Tongue (tissue), 2 donors: ENCODE measurements around the gene ME3. TPM values are rescaled to one million over a fixed set of nuclear protein-coding genes. Genes with fewer than 3 reads are reported as not detected.
A peak's percentile ranks its signal among the peaks of the same experiment; 100 is the strongest.
"Not testable (repeated sequence)": the region's sequence is repeated elsewhere in the genome, so short reads cannot be mapped to it uniquely, and the experiment has no call there.

Experiments used
- DNase-seq: peaks from one replicate; pipeline ENCODE4 v3.0.0-alpha.2; 2015
- total RNA-seq: library from RNA; depleted of rRNA; stranded (reverse); fragments of >200 nt; gene quantifications from one replicate; pipeline ENCODE4 v1.2.3, GENCODE V29; 2014

ME3 gene
- total RNA-seq, 1 donor from 2014 or later: 18.2 TPM

DNA sequence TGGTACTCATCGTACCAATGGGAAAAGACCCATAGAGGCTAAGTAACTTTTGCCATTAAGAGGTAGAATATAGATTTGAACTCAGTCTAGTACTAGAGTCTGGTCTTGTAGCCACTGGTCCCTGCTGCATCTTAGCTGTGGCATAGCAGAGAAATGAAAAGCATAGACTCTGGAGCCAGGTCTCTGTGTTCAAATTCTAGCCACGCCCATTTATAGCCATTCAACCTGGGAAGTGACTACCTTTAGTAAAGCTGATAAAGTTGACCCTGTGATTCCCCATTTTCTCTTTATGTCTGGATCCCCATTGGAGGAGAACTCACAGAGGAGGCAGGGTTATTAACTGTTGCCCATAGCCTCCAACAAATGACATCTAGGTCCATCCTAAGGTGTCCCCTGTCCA, 113.6 kb downstream of the ME3 start:
- DNase-seq: no peak

DNA sequence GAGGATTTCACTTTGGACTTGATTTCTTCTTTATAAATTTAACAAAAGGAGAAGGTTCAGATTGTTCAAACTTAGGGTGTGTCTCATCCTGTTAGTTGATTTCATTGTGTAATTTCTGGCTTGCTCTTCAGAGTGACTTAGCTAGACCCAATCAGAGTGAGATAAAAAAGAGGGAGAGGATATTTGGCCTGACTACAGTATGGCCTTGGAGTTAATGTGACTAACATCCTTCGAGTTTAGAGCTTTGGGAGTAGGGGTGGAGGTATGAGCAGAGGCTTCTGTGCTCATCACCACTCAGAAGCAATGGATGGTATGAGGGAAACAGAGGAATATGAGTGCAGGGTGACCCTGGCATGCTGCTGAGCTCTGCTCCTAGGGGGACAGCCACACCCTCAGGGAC, 114.2 kb downstream of the ME3 start:
- DNase-seq: no peak

DNA sequence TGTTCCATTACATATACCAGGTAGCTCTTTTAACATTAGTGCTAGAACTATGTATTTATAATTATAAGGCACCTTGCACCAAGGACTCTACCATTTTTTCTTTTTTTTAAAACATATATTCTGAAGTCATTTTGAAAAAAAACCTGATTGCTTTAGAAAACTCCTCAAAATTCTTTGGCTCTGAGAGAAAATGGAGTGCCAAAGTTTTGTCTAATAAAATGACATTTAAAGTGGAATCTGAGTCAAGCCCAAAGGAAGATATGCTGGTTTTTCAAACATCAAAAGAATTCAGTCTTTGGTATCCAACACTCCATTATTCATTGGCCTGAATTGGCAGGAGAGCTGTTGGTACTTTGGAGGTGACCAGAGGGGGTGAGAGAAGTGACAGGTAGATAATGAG, 116.5 kb downstream of the ME3 start:
- no peak for DNase-seq

DNA sequence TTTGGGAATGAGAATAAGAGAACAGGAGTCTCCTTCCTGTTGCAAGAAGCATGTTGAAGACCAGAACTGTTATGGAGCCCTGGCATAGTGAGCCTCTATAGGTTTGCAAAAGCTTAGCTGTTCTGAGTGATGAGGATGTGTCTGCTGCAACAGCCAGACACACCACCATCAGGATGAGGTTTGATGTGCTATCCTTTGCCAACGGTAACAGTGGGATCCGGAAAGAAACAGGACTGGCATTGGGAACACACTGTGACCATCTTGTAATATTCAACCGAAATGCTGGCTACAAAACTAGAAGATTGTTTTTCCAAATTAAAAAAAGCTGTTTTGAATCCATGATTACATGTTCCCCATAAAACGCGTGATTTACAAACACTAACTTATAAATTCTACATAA, 117.0 kb downstream of the ME3 start:
- DNase-seq: no peak

DNA sequence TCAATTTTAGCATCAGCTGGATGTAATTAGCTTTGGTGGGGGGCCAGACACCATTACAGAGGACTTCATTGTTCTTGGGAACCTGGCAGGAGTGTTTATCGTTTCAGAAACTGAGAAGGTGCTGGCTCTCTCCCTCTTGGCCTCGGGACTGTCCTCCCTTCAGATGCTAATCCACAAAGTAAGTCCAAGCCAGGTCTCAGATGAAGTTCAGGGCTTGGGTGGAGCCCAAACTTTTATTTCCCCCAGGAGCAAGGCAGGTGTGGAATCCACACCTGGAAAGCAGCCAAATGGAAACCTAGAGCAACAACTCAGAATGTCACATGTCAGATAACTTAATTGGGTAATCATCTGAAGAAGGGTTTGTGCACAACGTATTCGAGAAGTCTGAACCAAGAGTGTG, 119.2 kb downstream of the ME3 start:
- peak; percentile 62 for DNase-seq

DNA sequence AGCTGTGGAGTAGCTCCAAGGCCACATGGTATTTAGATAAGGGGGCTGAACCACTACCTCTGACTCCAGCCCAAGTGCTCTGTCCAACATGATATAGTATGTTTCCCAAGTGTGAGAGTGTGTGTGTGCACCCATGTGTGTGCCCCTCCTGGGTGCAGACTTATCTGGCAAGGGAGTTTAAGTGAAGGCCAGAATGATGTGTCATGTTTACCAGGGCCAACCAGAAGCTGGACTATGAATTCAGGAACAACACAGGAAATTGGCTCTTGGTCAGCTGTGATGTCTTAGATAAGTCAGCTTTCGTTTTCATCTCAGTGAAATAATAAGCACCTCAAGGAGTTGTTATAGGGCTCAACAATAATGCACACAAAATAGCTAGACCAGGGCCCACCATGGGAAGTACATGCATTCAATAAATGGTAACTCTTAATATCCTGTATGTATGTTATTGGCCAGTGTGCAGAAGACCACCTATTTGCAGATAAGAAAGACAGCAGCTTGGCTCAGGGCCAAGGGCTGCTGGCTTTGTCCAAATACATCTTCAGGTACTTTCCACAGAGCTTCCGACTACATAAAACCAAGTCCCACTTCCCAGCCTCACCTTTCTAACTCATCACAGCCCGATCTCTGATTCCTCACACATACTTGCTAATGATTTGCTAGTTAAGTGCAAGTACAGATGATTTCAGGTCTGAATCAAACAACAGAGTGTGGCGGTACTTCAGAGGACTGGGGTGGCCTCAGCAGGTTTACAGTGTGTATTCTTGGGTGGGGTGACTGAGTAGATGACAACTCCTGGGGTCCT, 120.9 kb downstream of the ME3 start:
- DNase-seq: no peak

DNA sequence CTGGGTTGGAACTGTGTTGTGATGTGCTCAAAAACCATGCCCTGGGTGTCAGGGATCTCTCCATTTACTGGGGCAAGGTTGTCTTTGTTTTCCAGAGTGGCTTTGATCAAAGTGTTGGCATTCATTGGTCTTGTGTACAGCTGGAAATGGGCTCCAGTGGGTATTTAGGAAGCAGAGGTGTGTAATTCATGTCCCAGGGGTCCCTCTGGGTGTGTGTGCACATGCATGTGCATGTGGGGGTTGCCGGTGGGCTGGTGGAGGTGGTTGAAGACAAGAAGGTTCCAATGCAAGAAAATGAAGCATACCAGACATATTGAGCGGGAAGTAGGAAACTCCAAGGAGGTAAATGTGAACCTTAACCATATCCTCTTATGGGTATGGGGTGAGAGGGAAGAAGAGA, 121.7 kb downstream of the ME3 start:
- DNase-seq: no peak

DNA sequence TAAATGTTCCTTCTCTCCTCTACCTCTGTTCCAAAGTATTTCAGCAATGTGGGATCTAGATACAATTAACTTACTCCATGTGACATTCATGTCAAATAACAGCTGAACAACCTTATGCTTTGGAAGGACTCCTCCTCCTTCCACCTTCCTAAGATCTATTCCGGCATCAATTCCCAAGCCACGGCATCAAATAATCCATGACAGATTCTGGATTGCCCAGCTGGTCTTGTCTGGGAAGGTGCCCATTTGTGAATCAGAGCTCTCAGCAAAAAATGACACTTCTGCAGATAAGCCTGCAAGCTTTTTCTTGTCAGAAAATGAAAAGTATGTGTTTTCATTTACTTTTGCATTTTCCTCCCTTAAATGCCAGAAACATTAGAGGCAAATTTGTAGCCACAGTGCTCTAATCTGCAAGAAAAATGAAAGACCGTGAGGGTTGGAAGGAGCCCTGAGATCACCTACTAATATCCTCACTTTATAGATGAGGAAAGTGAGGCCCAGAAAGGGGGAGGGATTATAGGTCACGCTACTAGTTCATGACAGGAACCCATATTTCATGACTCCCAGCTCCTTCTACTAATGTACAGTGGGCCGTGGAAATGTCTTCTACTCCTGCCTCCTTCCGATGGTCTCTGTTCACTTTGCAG, 124.0 kb downstream of the ME3 start:
- peak; percentile 63 for DNase-seq

DNA sequence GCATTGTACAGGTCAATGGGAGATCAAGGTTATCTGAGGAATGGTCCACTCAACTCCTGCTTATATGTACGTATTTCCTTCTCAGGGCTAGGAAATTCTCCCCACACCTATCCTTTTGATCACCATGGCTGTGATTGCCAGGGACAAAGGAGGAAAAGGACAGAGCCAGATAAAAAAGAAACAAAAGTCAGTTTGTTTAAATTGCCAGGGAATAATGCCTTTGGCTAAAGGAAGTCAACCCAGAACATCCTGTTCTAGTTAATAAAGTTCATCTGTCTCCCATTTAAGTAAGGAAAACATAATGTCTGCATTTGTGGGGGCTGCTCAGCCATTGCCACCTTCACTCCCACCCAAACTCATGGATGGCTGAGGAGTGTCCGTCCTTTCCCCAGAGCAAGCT, 124.7 kb downstream of the ME3 start:
- no peak for DNase-seq

DNA sequence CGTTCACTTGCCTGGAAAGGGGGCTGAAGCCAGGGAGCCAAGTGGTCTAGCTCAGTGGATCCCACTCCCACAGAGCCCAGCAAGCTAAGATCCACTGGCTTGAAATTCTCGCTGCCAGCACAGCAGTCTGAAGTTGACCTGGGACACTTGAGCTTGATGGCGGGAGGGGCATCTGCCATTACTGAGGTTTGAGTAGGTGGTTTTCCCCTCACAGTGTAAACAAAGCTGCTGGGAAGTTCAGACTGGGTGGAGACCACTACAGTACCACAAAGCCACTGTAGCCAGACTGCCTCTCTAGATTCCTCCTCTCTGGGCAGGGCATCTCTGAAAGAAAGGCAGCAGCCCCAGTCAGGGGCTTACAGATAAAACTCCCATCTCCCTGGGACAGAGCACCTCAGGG, 131.1 kb downstream of the ME3 start:
- not testable (repeated sequence) for DNase-seq

DNA sequence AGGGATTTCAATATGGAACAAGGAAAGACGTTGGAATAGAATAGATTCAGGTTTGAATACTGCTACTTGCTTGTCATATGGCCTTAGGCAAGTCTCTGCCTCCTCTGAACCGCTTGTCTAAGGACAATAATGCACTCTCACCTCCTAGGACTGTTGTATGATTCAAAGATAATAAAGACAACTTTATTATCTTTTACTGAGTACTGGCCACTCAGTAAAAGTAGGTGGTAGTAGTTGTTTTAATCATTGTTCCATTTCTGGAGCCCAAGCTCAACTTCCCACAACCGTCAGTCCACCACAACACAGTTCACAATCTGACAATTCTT, 134.2 kb downstream of the ME3 start:
- no peak for DNase-seq

DNA sequence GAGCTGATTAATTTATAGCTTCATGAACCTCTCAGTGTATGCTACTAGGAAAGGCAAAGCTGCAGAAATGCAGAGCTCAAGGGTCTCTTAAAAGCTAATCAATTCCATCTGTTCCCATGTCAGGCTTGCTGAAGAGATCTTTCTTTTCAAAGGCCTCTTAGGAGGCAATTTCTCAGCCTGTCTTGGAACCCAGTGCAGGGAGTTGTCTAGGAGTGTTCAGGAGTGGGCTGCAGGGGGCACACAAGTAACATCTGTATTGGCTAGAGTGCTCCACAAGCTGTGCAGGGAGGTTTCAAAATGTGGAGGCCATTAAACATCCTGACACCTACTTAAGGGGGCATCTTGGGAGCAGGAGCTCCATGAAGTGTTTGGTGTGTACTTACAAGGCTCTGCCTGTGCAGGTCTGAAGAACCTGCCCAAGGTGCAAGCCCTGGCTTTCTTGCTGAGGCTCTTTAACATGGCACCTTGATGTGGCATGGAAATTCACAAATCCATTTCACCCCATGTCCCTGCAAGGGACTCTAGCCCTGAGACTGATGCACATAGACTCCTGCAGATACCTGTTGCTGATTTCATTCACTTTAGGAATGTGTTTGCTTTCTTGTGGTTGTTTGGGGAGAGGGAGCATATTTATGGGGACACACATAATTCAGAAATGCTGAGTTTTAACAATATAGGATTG, 134.7 kb downstream of the ME3 start:
- DNase-seq: no peak

DNA sequence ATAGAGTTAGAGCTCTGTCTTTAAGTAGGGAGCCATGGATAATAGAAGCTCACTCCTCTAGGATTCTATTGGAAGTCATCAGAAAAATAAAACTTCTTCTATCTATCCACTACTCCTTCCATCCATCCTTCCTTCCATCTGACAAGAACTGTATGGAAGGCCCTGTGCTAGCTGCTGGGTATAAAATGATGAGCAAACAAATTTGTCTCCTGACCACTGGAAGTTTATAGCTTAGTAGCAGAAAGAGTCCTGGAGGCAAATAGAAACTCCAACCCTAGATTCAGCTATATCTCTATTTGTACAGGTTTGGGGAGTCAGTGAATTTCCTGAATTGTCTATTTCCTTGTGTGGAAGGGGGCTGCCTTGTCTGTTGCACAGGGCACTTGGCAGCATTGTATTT, 136.6 kb downstream of the ME3 start:
- DNase-seq: no peak

DNA sequence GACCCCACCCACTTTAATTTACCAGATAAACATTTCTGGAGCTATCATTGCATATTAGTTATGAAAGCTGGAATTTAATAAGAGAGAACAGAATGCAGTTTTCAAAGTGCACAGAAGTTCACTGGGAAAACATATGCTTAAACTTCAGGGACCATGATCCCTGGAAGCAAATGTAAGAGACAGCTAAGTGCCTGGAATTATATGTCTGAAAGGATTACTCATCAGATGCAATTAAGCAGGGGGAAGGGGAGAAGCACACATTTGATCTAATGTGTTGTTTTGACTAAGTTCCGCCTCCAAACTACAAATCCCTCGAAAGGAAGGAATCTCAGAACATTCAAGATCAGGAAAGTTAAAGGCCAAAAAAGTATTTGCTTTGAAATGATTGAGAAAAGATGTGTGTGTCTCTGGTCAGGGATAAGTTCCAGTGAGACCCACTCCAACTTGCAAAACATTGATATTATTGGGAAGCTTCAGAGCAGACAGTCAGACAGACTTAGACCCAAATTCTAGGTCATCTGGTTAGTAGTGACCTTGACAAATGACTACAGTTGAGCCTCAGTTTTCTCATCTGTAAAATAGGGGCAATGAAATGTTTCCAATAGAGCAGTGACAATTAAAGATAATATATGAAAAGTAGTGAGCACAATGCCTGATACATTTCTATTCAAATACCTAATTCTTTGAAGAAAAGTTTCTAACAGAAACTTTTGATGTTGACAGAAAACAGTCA, 147.6 kb downstream of the ME3 start:
- peak; percentile 70 for DNase-seq

DNA sequence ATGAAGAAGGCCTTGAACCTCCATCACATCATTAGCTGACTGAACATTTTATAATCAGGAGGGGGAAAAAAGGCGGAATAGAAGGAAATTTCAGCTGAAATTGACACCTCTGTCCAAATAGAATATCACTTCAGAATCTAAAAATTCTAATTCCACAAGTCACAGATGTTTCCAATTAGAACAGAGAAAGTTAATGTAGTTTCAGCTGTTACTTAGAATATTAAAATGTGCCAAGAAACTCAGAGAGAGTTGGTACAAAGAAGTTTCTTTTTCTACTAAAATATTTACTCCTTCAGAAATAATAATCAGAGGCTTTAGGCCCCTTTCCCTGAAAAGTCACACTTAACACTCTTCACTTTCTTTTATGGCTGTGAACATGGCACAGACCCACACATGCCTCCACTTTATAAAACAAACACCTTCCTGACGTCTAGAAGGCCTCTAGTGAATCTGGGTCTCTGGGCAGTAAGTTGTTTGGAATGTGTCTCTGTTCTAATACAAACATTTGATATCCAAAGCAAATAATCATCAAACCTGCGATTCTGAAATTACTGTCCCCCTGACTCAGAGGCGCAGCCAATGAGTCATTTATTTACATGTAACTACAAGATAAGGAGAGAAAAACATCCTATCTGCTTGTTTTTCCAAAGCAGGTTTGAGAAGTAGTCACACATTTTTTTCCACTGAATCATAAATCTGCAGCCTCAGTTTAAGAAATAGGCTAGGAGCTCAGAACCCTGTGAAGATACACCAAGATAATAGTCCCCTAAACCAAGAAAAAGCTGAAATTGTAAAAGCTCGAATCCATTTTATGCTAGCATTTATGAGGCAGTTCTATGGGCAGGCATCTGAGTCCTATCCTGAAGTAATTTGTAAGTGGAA, 148.4 kb downstream of the ME3 start:
- peak; percentile 28 for DNase-seq

DNA sequence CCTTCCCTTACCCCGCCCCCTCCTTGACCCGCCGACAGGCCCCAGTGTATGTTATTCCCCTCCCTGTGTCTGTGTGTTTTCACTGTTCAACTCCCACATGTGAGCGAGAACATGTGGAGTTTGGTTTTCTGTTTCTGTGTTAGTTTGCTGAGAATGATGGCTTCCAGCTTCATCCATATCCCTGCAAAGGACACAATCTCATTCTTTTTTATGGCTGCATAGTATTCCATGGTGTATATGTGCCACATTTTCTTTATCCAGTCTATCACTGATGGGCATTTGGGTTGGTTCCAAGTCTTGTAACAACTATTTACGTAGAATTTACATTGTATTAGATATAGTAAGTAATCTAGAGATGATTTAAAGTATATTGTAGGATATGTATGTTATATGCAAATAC, 149.9 kb downstream of the ME3 start:
- DNase-seq: not testable (repeated sequence)

DNA sequence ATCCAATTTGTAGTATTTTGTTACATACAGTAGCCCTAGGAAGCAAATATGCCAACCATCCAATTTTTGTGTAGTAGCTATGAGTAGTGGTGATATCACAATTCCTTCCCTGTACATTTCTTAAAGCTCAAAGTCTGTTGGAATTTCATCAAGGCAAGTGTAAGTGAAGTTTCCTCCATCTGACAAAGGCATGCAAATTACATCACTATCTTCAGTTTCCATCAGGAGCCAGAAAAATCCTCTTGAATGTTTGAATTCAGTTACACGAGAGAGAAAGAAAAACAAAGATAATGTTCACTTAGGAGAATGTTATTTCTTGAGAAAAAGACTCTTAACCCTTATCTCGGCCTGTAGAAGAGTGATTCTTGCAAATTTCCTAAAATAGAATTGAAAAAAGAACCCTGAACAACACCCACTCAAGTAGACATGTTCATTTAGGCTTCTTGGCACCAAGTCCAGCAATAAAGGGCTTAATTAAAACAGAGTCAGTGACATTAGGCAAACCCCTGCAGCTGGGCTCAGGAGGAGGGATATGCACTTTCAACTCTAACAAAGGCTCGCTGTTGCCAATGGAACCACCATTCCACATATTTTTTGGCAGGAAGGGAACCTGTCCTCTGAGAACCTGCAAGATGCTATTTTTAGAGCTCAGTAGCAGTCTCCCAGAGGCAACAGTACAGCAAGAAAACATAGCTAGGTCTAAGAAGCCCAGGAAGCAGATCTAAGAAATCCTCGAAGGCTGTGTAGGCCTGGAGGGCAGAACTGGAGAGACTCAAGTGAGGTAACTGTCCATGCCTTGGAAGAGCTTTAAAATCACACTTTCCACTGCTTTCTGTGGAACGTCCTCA, 153.1 kb downstream of the ME3 start:
- peak; percentile 74 for DNase-seq

DNA sequence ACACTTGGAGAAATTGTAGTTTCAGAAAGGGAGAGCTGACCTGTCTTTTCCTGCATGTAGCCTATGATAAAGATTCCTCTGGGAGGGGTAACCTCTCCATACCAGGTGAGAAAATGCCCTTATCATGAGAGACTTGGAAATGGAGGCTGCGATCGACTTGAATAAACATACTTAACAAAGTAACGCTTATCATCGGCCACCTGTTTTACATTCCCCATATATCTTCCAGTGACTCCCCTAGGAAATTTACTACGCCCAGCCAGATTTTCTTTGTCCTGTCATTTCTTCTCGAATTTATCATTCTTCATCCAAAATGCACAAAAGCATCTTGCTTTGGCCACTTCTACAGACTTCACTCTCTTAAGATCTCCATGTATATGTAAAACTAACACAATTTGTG, 154.2 kb downstream of the ME3 start:
- DNase-seq: no peak

DNA sequence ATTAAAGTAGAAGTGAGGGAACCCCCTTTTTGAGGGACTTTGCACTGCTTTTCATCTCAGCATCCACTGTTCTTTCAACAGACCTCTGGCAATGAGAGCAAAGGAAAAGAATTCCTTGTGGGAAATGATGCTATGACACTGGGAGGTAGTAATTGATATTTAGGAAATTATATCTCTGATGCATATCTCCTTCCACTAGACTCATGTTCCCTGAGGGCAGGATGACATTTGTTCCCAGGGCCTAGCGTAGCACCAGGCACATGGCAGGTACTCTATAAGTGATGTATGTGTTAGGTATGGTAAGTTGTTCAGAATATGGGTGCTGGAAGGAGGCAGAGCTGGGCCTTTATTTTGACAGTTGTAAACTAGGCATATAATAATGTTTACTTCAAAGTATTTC, 154.9 kb downstream of the ME3 start:
- DNase-seq: no peak

DNA sequence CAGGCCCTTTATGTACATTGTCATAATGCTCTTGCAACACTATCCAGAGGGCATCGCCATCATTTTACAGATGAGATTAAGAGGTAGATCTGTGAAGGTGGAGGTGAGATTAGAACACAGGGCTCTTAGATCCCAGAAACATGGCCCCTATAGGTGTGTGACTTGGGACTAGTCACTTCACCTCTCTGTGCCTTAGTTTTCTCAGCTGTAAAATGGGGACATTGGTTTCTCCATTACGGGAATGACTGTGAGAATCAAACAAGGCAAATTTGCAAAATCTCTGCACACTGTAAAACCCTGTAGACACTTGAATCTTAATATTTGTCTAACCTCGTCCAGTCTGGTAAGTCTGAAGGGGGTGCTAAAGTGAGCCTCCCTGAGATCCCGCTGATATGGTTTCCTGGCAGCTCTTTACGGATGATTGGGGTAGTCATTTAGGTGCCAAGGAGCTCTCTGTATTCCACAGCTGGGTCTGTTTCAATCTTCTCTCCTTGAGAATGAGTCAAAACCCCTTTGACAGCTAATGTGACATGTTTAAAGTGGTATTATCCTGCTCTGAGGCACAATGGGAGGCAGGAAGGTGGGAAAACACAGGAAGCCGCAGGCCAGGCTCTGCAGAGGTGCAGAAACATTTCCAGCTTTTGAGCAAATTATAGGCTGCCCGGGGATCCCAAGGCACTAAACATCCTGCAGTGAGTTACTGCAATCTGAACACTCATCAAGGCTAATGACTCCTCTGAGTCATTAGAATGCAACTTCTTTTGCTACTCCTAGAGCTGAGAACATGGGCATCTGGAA, 156.9 kb downstream of the ME3 start:
- no peak for DNase-seq
